CD4-positive, alpha-beta T cell treated with Interleukin-1 beta for 1 hour (primary cell): ENCODE results near the gene FAM32A.
"Not testable (repeated sequence)": the region's sequence is repeated elsewhere in the genome, so short reads cannot be mapped to it uniquely, and the experiment has no call there.

Source experiments
- DNase-seq, 2 donors: peaks; one replicate each; pipeline ENCODE4 v3.0.0-alpha.2; 2020 to 2022

FAM32A gene

GRCh38 chr19:16166417-16166816 is 18.8 kb upstream of the FAM32A start:
- no peak for DNase-seq

GRCh38 chr19:16167055-16167454 is 18.2 kb upstream of the FAM32A start:
- no peak for DNase-seq

GRCh38 chr19:16168465-16169081 is 16.6 kb upstream of the FAM32A start:
- peak; percentile 31 to 38 for DNase-seq

- no peak for DNase-seq
Measured at GRCh38 chr19:16170134-16170533, 15.1 kb upstream of the FAM32A start.

- no peak for DNase-seq
Measured at GRCh38 chr19:16175954-16176353, 9.3 kb upstream of the FAM32A start.

- not testable (repeated sequence) for DNase-seq
Measured at GRCh38 chr19:16178866-16179265, 6.3 kb upstream of the FAM32A start.

- DNase-seq, result no peak
Measured at GRCh38 chr19:16180611-16181010, 4.6 kb upstream of the FAM32A start.

GRCh38 chr19:16184665-16185122 is 516 bp upstream of the FAM32A start:
- DNase-seq, result no peak

GRCh38 chr19:16185768-16186123 is 536 bp downstream of the FAM32A start:
- DNase-seq, result peak; percentile 37 to 39

GRCh38 chr19:16188521-16188920 is 3.3 kb downstream of the FAM32A start:
- no peak for DNase-seq

GRCh38 chr19:16190198-16190597 is 5.0 kb downstream of the FAM32A start:
- no peak for DNase-seq

GRCh38 chr19:16190736-16191135 is 5.5 kb downstream of the FAM32A start:
- no peak for DNase-seq

GRCh38 chr19:16191216-16191908 is 6.2 kb downstream of the FAM32A start:
- DNase-seq, result no peak

GRCh38 chr19:16193466-16193865 is 8.3 kb downstream of the FAM32A start:
- DNase-seq, result no peak

GRCh38 chr19:16197188-16197621 is 12.0 kb downstream of the FAM32A start:
- DNase-seq, result no peak

GRCh38 chr19:16197622-16198369 is 12.6 kb downstream of the FAM32A start, which contains the start of gene AP1M1:
TSS of gene AP1M1 (plus strand) at chr19:16197911. CDS start at chr19:16198027, 116 bp downstream.
- peak; percentile 98 to 99 for DNase-seq

GRCh38 chr19:16198370-16198651 is 13.1 kb downstream of the FAM32A start:
- no peak for DNase-seq

GRCh38 chr19:16199275-16199932 is 14.2 kb downstream of the FAM32A start:
- no peak for DNase-seq

GRCh38 chr19:16200038-16201010 is 15.1 kb downstream of the FAM32A start:
- no peak for DNase-seq

GRCh38 chr19:16201011-16201391 is 15.8 kb downstream of the FAM32A start:
- DNase-seq, result no peak

- DNase-seq, result no peak
Measured at GRCh38 chr19:16202320-16203255, 17.4 kb downstream of the FAM32A start.
